ENCODE data around the gene GADL1.

GADL1 gene

DNA sequence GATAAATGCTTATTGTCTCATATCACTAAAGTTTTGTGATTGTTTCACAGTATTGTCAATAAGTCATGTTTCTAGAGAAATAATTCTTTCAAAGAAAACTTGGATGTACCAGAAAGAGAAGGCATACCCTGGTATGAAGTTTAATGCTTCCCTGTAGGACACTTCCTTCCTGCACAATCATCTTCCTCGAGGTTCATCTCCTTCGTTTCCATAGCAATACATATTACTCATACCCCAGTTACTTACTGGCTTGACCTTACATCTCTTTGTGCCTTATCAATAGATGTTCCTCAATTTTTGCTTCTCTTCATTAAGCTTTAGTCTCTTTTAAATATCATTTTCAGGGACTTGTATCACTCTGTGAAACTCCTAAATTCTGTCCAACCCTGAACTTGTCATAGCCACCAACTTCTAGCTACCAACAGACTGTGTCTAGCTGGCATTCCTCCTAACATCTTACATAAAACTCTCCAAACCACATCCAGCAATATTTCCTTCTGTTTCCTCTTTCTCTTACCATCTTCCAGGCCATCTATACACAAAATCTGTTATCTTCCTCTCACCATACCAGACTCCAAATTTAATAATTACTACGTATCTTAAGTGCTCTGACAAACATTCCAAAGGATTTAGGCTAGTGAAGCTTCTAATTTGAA is 134.3 kb downstream of the GADL1 start:
- Histone ChIP-seq H2AFZ (ENCODE audit: low read length, unreplicated experiment) (no peak overlapping the region), H3K27ac (ENCODE audit: low read depth, low read length) (no peak overlapping the region), H3K4me1 (ENCODE audit: control insufficient read depth, insufficient read depth, low read length, unreplicated experiment) (peaks cover 8% of the 10 kb centered on the region), H3K79me2 (ENCODE audit: control insufficient read depth, insufficient read depth, low read length, unreplicated experiment) (no peaks in the 10 kb centered on the region), H3K36me3 (ENCODE audit: insufficient read depth, low read length) (no peaks in the 10 kb centered on the region), H3K4me3 (ENCODE audit: low read depth, low read length) (no peak overlapping the region), H3K27me3 (ENCODE audit: insufficient read depth, low read length) (no peaks in the 10 kb centered on the region)

DNA sequence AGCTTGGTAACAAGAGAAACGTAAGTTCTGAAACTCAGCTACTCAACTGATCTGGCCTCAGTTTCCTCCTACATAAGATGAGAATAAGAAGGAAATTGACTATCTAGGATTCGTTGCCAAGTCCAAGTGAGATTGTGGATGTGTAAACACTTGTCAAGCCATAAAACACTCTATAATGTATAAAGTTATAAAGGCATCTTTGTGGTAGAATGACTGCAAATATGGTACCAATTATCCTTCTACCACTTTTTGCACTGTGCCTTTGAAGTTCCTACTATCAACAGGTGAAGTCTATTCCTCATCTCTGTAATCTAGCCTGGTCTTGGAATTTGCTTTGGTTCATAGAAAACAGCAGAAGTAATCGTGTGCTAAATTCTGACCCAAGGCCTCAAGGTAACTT is 138.2 kb downstream of the GADL1 start:
- Histone ChIP-seq H3K4me1 (ENCODE audit: control insufficient read depth, insufficient read depth, low read length, unreplicated experiment) (peaks cover 17% of the 10 kb centered on the region), H3K27me3 (ENCODE audit: insufficient read depth, low read length) (no peaks in the 10 kb centered on the region), H3K79me2 (ENCODE audit: control insufficient read depth, insufficient read depth, low read length, unreplicated experiment) (no peaks in the 10 kb centered on the region), H3K27ac (ENCODE audit: low read depth, low read length) (no peak overlapping the region), H2AFZ (ENCODE audit: low read length, unreplicated experiment) (no peak overlapping the region), H3K36me3 (ENCODE audit: insufficient read depth, low read length) (no peaks in the 10 kb centered on the region), H3K4me3 (ENCODE audit: low read depth, low read length) (no peak overlapping the region)

DNA sequence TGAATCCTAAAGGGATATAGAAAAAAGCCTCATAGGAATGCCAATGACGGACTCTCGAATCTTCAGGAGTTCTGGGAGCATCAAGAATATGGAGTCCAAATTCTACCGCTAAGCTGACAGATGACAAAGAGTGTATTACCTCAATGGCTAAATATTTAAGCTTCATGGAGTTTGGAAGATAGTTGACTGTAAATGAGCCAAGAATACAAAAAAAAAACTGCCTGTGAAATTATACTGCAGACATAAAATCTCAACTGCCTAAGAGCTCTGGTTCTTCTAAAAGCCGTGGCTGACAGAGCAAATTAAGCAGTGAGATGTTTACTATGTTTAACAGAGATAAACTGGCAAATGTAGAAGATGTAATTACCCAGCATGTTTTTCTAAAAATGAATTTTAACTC is 140.0 kb downstream of the GADL1 start:
- no peak overlapping the region for H3K27ac ChIP-seq (ENCODE audit: low read depth, low read length)
- peaks cover 12% of the 10 kb centered on the region for H3K4me1 ChIP-seq (ENCODE audit: control insufficient read depth, insufficient read depth, low read length, unreplicated experiment)
- H2AFZ ChIP-seq (ENCODE audit: low read length, unreplicated experiment): no peak overlapping the region
- no peak overlapping the region for H3K4me3 ChIP-seq (ENCODE audit: low read depth, low read length)
- no peaks in the 10 kb centered on the region for H3K79me2 ChIP-seq (ENCODE audit: control insufficient read depth, insufficient read depth, low read length, unreplicated experiment)
- no peaks in the 10 kb centered on the region for H3K36me3 ChIP-seq (ENCODE audit: insufficient read depth, low read length)
- H3K27me3 ChIP-seq (ENCODE audit: insufficient read depth, low read length): no peaks in the 10 kb centered on the region

DNA sequence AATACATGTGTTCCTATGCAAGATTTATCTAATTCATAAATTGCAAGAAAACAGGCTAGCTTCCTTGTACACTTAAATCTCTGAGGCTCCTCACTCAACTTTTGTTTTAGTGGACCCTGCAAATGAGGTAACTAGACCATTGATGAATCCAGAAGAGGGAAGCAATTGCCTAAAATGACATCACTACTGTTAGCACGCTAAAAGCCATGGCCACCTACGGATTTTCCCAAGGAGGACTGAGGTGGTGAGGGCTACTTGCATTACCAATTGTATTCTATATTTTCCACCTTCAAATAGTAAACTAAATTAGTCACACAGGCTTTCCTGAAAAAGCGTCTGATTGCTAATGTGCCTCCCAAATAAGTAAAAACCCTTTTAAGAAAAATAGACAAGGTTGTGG is 140.7 kb downstream of the GADL1 start:
- Histone ChIP-seq H3K4me3 (ENCODE audit: low read depth, low read length) (no peak overlapping the region), H3K79me2 (ENCODE audit: control insufficient read depth, insufficient read depth, low read length, unreplicated experiment) (no peaks in the 10 kb centered on the region), H2AFZ (ENCODE audit: low read length, unreplicated experiment) (no peak overlapping the region), H3K36me3 (ENCODE audit: insufficient read depth, low read length) (no peaks in the 10 kb centered on the region), H3K4me1 (ENCODE audit: control insufficient read depth, insufficient read depth, low read length, unreplicated experiment) (peaks cover 18% of the 10 kb centered on the region), H3K27ac (ENCODE audit: low read depth, low read length) (no peak overlapping the region), H3K27me3 (ENCODE audit: insufficient read depth, low read length) (no peaks in the 10 kb centered on the region)

DNA sequence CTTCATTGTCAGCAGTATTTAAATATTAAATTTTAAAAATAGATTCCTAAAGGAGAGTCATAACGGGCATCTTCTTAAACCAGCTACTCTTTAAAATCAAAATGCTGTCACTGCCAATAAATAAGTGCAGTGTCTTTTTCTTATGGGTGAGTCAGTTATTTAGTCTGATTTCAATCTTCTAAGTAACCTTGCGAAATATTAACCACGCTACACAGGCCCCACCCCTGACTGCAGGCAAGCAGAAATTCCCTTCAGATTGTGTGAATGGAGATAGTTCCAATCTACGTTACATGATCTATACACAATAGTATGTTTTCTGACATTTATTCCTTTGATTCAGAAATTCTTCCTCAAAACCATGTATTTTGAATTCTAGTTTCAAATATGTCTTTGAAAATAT is 141.5 kb downstream of the GADL1 start:
- Histone ChIP-seq H3K36me3 (ENCODE audit: insufficient read depth, low read length) (no peaks in the 10 kb centered on the region), H3K79me2 (ENCODE audit: control insufficient read depth, insufficient read depth, low read length, unreplicated experiment) (no peaks in the 10 kb centered on the region), H3K27ac (ENCODE audit: low read depth, low read length) (no peak overlapping the region), H2AFZ (ENCODE audit: low read length, unreplicated experiment) (no peak overlapping the region), H3K4me1 (ENCODE audit: control insufficient read depth, insufficient read depth, low read length, unreplicated experiment) (peaks cover 20% of the 10 kb centered on the region), H3K27me3 (ENCODE audit: insufficient read depth, low read length) (no peaks in the 10 kb centered on the region), H3K4me3 (ENCODE audit: low read depth, low read length) (no peak overlapping the region)

DNA sequence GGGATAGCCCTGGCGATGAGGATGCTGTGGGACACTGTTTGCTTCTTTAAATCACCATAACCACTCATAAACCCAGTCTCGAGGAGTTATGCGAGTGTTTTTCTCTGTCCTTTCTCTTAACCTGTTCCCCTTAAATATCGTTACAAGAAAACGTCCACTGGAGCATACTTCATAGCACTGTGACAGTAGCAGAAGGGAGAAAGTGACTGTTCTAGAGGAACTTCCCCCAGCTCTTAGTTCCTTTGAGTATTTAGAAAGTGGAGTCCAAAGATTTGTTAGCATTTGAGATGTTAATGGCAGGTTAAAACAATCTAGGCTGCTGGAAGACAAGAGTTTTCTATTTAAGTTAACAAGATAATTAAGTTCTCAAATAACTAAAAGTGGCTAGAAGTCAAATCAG is 142.0 kb downstream of the GADL1 start:
- no peaks in the 10 kb centered on the region for H3K27me3 ChIP-seq (ENCODE audit: insufficient read depth, low read length)
- peak overlapping the region; percentile 25; the same call in 1 of the 2 replicates for H3K27ac ChIP-seq (ENCODE audit: low read depth, low read length)
- H3K79me2 ChIP-seq (ENCODE audit: control insufficient read depth, insufficient read depth, low read length, unreplicated experiment): no peaks in the 10 kb centered on the region
- no peaks in the 10 kb centered on the region for H3K36me3 ChIP-seq (ENCODE audit: insufficient read depth, low read length)
- H3K4me3 ChIP-seq (ENCODE audit: low read depth, low read length): no peak overlapping the region
- H3K4me1 ChIP-seq (ENCODE audit: control insufficient read depth, insufficient read depth, low read length, unreplicated experiment): peaks cover 24% of the 10 kb centered on the region
- H2AFZ ChIP-seq (ENCODE audit: low read length, unreplicated experiment): no peak overlapping the region

DNA sequence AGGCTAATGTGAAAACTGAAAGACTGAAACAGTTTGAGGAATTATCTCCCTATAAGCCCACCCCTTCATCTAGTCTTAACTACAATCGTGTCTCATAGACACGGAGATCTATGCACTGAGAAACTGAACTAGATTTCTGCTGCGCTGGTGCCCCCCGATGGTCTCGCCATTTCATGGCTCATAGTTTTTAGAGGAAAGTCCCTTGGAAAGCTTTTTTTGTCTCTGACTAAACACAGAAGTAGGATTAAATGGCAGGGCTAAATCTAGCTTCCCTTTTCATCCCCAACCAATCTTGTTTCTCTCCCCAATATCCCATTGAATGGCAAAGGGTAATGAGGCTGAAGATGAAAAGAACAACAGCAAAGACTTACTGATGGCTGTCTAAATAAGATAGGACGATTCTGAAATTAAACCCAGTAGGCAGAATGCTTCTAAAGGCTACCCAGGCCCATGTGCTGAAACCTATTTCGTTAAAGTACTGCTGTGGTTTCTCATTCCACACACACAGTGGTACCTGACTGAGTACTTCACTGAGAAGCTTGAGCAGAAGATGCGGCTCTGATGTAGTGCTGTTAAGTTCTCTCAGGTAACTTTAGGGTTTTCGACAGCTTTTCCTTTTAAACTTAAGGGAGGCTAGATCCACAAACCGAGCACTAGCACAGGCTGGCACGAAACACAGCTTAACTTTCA is 142.7 kb downstream of the GADL1 start:
- Histone ChIP-seq H3K79me2 (ENCODE audit: control insufficient read depth, insufficient read depth, low read length, unreplicated experiment) (no peaks in the 10 kb centered on the region), H3K36me3 (ENCODE audit: insufficient read depth, low read length) (no peaks in the 10 kb centered on the region), H3K27ac (ENCODE audit: low read depth, low read length) (no peak overlapping the region), H3K4me3 (ENCODE audit: low read depth, low read length) (no peak overlapping the region), H3K27me3 (ENCODE audit: insufficient read depth, low read length) (no peaks in the 10 kb centered on the region), H3K4me1 (ENCODE audit: control insufficient read depth, insufficient read depth, low read length, unreplicated experiment) (peaks cover 28% of the 10 kb centered on the region), H2AFZ (ENCODE audit: low read length, unreplicated experiment) (peak overlapping the region; percentile 8)

DNA sequence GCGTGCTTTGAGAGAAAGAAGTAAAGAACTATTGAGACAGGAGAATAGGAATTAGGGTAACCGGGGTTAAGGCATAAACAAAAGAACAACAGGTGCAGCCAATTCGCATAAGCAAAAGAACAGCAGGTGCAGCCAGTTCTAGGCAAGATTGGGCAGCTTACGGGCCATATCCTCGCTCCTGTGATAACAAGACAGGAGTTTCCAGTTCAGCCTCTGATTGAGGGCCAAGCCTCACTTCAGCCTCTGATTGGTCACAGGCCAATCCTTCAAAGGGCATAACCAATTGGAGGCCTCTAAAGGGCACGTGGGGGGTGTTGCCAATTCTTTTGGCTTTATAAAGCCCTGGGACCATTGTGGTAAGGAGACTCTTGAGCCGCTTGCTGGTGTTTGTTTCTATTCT is 143.5 kb downstream of the GADL1 start:
- Histone ChIP-seq H3K36me3 (ENCODE audit: insufficient read depth, low read length) (no peaks in the 10 kb centered on the region), H3K27me3 (ENCODE audit: insufficient read depth, low read length) (no peaks in the 10 kb centered on the region), H3K79me2 (ENCODE audit: control insufficient read depth, insufficient read depth, low read length, unreplicated experiment) (no peaks in the 10 kb centered on the region), H3K4me3 (ENCODE audit: low read depth, low read length) (no peak overlapping the region), H2AFZ (ENCODE audit: low read length, unreplicated experiment) (no peak overlapping the region), H3K4me1 (ENCODE audit: control insufficient read depth, insufficient read depth, low read length, unreplicated experiment) (peaks cover 28% of the 10 kb centered on the region), H3K27ac (ENCODE audit: low read depth, low read length) (no peak overlapping the region)

DNA sequence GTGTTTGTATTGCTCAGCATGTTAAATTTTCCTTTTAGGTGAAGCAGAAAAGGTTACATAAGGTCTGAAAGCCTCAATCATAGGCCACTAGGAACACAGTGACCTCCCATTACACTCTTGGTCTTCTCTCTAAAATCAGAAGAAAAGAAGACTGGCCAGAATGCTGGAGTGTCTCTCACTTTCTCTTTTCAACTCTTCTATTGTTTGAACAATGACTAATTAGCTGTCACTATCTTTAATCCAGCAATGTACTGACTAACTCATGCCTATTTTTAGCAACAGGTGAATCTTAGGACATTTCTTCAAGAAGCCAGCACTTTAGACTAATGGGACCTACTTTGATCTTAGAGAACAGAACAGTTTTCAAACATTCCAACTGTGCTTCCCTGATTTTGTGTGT is 145.2 kb downstream of the GADL1 start:
- Histone ChIP-seq H3K79me2 (ENCODE audit: control insufficient read depth, insufficient read depth, low read length, unreplicated experiment) (no peaks in the 10 kb centered on the region), H3K27me3 (ENCODE audit: insufficient read depth, low read length) (no peaks in the 10 kb centered on the region), H3K4me1 (ENCODE audit: control insufficient read depth, insufficient read depth, low read length, unreplicated experiment) (peaks cover 28% of the 10 kb centered on the region), H3K4me3 (ENCODE audit: low read depth, low read length) (no peak overlapping the region), H3K27ac (ENCODE audit: low read depth, low read length) (no peak overlapping the region), H2AFZ (ENCODE audit: low read length, unreplicated experiment) (no peak overlapping the region), H3K36me3 (ENCODE audit: insufficient read depth, low read length) (no peaks in the 10 kb centered on the region)

DNA sequence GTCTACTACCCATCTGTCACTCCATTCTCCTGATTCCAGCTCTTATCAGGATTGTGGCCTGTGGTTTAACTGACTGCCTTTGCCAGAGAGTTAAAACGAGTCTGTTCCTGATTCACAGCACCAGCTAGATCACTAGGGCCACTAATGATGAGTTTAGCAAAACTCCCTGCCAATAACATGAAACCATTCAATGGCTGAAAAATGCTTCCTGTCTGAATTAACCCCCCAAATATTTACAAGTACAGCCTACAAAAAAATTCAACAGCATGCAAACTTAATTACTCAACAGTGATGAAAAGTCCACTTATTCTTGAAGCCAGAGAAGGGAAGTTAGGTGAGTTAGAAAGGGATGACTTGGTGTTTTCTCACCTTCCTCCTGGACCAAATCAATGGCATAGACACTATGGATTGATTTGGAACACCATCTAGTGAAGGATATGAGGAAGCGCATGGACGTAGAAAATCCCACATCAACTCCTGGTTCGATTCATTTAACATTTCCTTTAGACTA is 146.6 kb downstream of the GADL1 start:
- no peak overlapping the region for H3K27ac ChIP-seq (ENCODE audit: low read depth, low read length)
- H3K79me2 ChIP-seq (ENCODE audit: control insufficient read depth, insufficient read depth, low read length, unreplicated experiment): no peaks in the 10 kb centered on the region
- no peak overlapping the region for H3K4me3 ChIP-seq (ENCODE audit: low read depth, low read length)
- no peaks in the 10 kb centered on the region for H3K27me3 ChIP-seq (ENCODE audit: insufficient read depth, low read length)
- no peaks in the 10 kb centered on the region for H3K36me3 ChIP-seq (ENCODE audit: insufficient read depth, low read length)
- peaks cover 32% of the 10 kb centered on the region for H3K4me1 ChIP-seq (ENCODE audit: control insufficient read depth, insufficient read depth, low read length, unreplicated experiment)
- H2AFZ ChIP-seq (ENCODE audit: low read length, unreplicated experiment): peak overlapping the region; percentile 11

Measured in ACC112 (cell line).